ENCODE data around the gene C2CD2L.
A peak's percentile ranks its signal among the peaks of the same experiment; 100 is the strongest.
"Not testable (repeated sequence)": the region's sequence is repeated elsewhere in the genome, so short reads cannot be mapped to it uniquely, and the experiment has no call there.

The C2CD2L gene

DNA sequence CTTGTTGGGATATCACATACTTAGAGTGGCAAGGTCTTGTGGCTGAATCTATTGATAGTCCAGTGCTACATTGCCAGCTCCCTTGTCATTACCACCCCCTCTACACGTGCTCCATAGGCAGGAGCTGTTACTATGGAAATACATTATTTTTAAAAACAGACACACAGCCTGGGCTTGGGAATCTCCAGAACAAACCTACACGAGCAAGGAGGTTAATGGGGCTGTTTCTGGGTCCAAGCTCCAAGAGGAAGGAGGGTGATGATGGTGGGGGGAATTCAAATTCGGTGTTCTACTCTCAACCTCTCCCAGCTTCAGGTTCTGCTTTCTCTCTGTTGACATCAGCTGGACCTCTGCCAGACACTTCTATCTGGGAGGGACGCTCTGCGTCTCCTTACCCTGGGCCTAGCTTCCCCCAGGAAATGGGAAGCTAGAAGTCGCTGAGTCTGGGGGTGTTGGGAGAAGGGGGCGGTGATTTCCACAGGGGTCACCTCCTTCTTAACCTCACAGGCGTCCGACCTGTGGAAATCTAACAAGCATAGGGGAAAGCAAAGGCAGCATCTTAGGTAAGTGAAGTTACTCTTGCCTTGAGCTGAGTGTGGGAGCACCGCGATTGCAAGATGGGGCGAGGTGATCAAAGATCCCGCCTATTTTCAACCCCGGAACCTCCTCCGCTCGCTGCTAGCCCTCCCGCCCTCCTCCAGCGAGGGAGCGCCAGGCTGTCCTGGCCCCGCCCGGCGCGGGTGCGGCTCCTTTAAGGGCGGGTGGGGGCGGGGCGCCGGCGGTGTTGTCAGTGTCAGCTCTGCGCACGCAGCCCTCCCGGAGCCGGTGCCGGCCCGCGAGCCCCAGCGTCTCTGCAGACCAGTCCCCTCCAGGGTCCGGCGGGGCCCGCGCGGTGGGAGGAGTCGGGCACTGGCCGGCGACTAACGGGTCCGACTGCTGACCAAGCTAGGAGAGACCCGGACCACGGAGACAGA lies at the start of gene C2CD2L:
Gene C2CD2L, plus strand, starts transcription at position 781 of the 974 bp plus-strand sequence. CDS start 398 bp downstream, outside the sequence.
- DNase-seq (ENCODE audit: low read depth in 3 of 3) = peak; percentile 79 to 91 (median 79)

DNA sequence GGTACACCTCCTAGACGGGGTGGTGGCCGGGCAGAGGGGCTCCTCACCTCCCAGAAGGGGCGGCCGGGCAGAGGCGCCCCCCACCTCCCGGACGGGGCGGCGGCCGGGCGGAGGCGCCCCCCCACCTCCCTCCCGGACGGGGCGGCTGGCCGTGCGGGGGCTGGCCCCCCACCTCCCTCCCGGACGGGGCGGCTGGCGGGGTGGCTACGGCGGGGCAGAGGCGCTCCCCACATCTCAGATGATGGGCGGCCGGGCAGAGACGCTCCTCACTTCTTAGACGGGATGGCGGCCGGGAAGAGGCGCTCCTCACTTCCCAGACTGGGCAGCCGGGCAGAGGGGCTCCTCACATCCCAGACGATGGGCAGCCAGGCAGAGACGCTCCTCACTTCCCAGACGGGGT lies 48.0 kb upstream of the C2CD2L start:
- DNase-seq (ENCODE audit: low read depth in 3 of 3) = not testable (repeated sequence)

DNA sequence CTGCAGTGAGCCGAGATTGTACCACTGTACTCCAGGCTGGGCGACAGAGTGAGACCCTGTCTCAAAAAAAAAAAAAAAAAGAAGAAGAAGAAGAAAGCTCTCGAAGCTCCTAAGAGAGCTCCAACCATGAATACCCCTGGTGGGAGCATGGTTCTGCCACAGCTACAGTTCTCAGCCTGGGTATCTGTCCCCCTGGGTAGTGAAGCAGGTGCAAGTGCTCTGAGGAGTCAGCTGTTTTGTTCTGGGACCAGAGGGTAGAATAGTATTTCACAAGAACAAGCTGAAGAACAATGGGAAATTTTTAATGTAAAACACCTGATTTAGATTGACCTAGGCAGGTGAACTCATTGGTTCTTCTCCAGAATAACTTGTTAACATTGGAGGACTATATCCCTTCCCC lies 45.9 kb upstream of the C2CD2L start:
- DNase-seq (ENCODE audit: low read depth in 3 of 3) = no peak

DNA sequence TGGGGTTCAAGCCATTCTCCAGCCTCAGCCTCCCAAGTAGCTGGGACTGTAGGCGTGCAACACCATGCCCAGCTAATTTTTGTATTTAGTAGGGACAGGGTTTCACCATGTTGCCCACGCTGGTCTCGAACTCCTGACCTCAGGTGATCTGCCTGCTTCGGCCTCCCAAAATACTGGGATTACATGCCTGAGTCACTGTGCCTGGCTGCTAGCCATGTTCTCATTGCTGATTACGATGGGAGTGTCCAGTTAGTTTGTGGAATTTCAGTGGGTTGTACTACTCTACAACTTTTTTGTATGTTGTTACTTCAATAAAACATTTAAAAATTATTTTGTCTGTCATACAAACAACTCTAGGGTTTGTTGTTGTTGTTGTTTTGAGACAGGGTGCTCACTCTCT lies 44.4 kb upstream of the C2CD2L start:
- DNase-seq (ENCODE audit: low read depth in 3 of 3) = no peak

DNA sequence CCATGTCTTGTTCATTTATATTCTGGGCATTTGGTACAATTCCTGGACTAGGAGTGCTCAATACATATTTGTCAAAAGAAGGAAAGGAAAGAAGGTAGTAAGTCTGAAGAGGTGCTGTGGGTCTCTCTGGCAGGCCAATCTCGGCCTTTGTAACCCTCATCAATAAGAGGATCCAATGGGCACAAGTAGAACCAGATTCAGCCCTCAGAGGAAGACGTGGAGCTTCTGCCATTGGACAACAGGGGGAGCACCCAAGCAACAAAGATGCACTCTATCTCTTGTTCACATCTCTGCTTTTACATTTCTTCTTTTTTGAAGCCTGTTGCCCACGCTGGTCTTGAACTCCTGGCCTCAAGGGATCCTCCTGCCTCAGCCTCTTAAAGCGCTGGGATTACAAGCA lies 41.8 kb upstream of the C2CD2L start:
- no peak for DNase-seq (ENCODE audit: low read depth in 3 of 3)

DNA sequence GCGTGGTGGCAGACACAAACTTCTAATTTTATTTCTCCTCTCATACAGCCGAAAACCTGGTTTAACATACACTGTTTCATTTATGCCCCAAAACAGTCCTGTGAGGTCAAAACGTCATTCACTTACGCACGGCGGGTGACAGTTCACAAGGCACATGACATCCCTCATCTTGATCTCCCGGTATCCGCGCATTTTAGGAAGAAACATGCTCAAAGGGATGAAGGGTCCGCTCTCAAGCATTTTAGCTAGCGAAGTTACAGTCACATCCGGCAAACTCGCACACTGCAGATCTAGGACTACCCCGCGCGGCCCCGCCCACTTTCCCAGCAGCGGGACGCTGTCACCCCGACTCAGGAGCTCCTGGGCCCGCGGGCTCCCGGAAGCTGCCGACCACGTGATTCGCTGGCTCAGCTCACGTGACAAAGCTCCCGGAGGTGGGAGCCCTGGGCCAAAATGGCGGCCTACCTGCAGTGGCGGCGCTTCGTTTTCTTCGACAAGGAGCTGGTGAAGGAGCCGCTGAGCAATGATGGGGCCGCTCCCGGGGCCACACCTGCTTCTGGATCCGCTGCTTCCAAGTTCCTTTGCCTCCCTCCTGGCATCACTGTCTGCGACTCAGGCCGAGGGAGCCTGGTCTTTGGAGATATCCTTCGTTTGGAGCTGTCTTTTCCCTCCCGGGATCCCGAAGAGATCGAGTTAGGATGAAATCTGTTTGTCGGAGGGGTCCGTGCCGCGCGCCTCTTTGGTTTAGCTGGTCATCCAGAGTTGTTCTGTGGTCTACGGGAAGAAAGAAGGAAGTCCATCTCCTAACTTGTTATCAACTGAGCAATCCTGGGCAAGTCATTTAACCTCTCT lies 39.5 kb upstream of the C2CD2L start, which contains the start of gene VPS11:
Gene VPS11, plus strand, starts transcription at position 448 of the 852 bp plus-strand sequence. Its CDS starts 6 bp downstream, at position 454.
- peak; percentile 95 to 99 (median 96) for DNase-seq (ENCODE audit: low read depth in 3 of 3)

DNA sequence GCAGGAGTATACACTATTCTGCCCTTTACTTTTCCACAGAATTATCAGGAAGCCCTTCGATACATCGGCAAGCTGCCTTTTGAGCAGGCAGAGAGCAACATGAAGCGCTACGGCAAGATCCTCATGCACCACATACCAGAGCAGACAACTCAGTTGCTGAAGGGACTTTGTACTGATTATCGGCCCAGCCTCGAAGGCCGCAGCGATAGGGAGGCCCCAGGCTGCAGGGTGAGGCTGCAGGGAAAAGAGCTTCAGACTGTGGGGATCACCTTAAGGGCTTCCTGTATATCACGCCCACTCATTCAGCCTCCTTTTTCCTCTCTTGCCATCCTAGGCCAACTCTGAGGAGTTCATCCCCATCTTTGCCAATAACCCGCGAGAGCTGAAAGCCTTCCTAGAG lies 29.3 kb upstream of the C2CD2L start:
- DNase-seq (ENCODE audit: low read depth in 3 of 3) = no peak

DNA sequence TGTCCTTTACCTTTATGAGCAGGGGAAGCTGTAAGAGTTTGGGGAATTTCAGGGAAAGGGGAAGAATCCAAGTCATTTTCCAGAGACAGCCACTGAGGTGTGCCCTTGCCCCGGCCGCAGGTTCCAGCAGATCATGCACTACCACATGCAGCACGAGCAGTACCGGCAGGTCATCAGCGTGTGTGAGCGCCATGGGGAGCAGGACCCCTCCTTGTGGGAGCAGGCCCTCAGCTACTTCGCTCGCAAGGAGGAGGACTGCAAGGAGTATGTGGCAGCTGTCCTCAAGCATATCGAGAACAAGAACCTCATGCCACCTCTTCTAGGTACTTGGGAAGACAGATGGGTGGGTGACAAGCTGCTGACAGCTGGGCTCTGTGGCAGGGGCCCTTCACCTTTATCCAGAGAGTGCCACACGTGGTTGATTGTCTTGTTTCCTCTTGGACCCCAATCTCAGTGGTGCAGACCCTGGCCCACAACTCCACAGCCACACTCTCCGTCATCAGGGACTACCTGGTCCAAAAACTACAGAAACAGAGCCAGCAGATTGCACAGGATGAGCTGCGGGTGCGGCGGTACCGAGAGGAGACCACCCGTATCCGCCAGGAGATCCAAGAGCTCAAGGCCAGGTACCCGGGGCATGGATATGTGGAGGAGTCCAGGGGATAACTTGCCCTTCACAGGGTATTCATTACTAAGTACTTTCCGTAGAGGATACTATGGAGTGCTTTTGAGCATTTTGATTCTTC lies 28.3 kb upstream of the C2CD2L start:
- no peak for DNase-seq (ENCODE audit: low read depth in 3 of 3)

DNA sequence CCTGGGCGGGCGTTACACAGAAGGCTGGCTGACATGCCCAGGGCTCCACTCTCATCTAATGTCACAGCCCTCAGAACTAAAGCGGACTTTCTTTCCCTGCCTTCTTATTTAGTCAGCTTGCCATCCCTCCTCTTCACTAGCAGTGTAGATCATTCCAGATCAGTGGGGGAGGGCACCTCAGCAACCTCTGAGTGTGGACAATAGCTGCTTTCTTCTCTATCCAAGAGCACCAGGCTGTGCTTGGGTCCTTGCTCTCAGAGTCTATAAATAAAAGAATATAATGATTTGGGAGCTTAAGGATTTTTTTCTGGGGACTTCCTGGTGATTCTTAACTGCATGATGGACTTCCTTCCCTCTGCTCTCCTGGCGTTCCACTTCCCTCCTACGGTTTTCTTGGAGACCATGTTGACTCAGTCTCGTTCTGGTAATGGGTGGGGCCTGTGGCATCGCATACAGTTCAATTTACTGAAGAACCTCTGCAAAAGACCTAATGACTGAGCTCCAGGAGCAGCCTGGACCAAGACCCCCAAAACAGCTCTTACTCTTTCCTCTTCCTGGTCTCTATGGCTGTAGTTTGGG lies 25.4 kb upstream of the C2CD2L start:
- no peak for DNase-seq (ENCODE audit: low read depth in 3 of 3)

DNA sequence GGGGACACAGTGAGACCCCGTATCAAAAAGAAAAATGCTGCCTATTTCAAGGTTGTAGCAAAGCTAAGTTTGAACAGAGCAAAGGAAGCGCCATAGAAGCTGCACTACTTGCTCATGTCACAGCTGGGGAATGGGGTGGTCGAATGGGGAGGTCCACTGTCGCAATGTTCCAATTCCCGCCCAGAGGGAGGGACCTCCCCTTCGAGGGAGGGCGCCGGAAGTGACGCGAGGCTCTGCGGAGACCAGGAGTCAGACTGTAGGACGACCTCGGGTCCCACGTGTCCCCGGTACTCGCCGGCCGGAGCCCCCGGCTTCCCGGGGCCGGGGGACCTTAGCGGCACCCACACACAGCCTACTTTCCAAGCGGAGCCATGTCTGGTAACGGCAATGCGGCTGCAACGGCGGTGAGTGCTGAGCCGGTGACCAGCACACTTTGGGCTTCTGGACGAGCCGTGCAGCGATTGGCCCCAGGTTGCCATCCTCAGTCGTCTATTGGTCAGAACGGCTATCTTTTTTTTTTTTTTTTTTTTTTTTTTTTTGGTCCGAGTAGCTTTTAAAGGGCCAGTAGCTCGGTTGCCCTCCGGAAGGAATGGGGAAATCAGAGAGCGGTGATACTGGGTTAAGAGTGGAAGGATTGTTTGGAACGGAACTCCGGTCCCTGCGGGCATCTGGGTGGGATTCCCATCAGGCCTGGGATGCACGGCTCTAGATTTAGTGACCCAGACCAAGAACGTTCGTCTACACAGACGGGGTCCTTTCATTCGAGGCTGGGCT lies 22.3 kb upstream of the C2CD2L start, which contains the start of gene HMBS:
Gene HMBS, plus strand, starts transcription at position 219 of the 774 bp plus-strand sequence. Its CDS starts 153 bp downstream, at position 372.
- peak; percentile 80 to 93 (median 86) for DNase-seq (ENCODE audit: low read depth in 3 of 3)

DNA sequence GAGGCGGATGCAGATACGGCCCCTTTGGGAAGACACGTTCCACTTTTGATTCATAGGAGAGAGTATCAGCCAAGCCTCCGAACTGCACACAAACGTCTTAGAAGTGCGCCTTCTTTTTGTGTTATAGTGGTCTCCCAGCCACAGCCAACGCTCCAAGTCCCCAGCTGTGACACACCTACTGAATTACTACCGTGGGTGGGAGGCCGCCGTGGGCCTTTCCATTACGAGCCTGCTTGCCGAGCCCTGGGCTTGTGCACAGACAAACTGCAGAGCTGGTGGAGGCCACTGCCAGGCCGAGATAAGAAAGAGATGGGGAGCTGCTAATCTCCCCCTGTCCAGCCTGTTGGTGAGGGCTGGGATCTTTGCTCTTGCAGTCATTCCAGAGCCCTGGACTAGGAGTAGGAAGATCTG lies 21.7 kb upstream of the C2CD2L start:
- DNase-seq (ENCODE audit: low read depth in 3 of 3) = peak in 1 of 3 experiments; percentile 38

DNA sequence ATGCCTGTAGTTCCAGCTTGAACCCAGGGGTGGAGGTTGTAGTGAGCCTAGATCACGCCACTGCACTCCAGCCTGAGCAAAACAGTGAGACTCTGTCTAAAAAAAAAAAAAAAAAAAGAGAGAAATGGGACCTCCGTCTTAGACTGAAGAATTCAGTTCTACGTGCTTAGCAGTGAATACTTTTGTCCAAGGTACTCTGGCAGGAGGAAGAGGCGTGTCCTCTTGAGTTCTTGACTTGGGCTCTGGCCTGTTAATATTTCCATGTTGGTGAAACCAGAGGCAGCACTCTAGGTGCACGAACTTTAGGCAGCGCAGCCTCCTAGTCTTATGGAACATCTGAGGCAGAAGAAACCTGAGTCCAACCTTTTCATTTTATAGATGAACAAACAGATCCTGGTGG lies 20.0 kb upstream of the C2CD2L start:
- no peak for DNase-seq (ENCODE audit: low read depth in 3 of 3)

DNA sequence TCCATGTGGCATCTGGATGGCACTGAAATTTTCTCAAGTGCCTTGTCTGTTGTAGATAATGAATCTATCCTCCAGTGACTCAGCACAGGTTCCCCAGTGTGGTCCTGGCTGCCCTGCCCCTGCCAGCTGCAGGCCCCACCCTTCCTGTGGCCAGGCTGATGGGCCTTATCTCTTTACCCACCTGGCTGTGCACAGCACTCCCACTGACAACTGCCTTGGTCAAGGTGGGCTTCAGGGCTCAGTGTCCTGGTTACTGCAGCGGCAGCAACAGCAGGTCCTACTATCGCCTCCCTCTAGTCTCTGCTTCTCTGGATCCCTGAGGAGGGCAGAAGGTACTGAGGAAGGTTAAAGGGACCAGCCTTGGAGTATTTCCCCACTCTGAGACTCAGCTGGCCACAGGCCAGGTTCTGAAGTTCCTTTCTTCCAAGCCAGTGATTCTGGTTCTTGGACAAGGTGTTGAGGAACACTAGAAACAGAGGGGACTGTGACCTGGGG lies 19.4 kb upstream of the C2CD2L start:
- DNase-seq (ENCODE audit: low read depth in 3 of 3) = no peak

DNA sequence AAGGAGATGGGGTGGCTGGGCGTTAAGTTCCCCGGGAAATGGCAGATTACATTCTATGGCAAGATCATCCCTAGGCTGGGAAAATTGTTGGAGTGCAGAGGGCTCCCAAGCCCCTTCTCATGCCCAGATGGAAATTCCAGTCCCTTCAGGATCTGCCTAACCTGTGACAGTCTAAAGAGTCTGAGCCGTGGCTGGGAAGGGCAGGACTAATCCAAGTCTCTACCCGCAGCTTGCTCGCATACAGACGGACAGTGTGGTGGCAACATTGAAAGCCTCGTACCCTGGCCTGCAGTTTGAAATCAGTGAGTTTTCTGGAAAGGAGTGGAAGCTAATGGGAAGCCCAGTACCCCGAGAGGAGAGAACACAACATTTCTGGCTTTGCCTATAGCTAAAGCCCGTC lies 18.7 kb upstream of the C2CD2L start:
- no peak for DNase-seq (ENCODE audit: low read depth in 3 of 3)

DNA sequence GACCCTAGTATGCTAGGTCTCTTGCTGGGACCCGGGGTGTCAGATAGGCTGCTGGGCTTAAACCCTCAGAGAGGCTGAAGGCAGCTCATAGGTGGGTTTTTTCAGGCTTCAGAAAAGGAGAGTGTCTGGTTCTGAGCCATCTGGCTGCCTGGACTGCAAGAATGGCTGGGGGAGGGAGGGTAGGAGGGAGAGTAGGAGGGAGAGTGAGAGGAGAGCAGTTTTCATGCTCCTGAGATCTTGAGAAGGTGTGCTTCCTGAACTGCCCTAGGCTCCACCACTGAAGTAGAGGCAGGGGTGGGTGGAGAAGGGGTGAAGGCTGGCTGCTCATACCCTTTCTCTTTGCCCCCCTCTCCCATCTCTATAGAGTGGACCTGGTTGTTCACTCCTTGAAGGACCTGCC lies 17.8 kb upstream of the C2CD2L start:
- DNase-seq (ENCODE audit: low read depth in 3 of 3) = no peak

DNA sequence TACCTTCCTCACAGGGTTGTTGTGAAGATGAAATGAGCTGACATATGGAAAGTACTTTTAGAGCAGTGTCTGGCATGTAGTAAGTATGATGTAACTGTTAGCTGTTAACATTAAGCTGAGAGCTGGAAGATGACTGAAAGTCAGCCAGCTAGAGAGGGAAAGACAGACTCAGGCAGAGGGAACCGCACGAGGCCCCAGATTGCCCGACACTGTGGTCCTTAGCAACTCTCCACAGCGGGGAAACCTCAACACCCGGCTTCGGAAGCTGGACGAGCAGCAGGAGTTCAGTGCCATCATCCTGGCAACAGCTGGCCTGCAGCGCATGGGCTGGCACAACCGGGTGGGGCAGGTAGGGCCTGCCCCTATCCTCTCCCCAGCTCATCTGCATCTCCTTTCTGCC lies 16.0 kb upstream of the C2CD2L start:
- no peak for DNase-seq (ENCODE audit: low read depth in 3 of 3)

DNA sequence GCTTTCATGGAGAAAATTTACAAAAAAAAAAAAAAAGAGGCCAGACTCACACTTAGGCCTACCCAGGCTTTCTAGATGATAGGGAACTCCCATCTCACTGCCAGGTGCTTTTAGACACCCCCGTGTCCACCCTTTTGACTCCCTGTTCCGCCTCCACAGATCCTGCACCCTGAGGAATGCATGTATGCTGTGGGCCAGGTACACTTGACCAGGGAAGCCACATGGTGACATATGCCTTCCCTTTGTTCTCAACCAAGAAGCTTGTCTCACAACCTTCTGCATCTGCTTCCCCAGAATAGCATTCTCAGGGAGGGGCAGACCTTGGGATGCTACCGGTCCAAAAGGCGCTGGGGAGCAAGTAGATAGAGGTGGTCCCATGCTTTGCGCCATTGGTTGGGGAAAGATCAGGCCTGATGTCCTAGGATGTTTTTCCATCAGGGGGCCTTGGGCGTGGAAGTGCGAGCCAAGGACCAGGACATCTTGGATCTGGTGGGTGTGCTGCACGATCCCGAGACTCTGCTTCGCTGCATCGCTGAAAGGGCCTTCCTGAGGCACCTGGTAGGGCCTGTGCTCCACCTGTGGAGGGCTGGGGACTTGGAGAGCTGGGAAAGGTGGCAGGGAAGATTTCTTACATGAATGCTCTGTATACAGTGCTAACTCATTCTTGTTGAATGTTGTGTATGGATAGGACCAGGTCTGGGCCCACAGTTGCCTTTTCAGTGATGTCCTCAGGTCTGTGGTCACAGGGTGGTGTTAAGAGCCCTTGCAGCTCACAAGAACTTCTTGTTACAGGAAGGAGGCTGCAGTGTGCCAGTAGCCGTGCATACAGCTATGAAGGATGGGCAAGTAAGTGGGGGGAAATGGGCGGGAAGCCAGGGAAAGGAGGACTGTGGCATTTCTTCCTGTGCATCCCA lies 14.9 kb upstream of the C2CD2L start:
- DNase-seq (ENCODE audit: low read depth in 3 of 3) = no peak

DNA sequence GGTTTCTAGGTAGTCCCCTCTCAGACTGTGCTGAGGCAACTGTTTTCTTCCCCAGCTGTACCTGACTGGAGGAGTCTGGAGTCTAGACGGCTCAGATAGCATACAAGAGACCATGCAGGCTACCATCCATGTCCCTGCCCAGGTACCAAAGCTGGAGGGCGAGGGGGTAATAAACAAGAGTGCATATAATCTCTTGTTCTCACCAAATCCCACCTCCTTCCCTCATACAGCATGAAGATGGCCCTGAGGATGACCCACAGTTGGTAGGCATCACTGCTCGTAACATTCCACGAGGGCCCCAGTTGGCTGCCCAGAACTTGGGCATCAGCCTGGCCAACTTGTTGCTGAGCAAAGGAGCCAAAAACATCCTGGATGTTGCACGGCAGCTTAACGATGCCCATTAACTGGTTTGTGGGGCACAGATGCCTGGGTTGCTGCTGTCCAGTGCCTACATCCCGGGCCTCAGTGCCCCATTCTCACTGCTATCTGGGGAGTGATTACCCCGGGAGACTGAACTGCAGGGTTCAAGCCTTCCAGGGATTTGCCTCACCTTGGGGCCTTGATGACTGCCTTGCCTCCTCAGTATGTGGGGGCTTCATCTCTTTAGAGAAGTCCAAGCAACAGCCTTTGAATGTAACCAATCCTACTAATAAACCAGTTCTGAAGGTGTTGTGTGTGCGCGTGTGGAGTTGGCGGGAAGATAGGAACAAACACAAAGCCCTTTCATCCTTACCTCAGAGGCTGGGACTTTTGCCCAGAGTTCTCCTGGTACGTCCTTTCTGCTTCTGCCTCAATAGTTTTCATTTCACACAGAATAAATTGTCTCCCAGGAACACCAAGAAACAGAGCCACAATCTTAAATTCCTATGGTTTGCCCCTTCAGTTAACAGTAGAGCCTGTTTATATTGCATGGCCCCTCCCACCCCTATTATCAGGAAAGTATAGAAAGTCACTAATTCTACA lies 14.0 kb upstream of the C2CD2L start:
- no peak for DNase-seq (ENCODE audit: low read depth in 3 of 3)
